Measurements from ENCODE around the gene PLXNB2.
A peak's percentile ranks its signal among the peaks of the same experiment; 100 is the strongest.

PLXNB2 gene

DNA sequence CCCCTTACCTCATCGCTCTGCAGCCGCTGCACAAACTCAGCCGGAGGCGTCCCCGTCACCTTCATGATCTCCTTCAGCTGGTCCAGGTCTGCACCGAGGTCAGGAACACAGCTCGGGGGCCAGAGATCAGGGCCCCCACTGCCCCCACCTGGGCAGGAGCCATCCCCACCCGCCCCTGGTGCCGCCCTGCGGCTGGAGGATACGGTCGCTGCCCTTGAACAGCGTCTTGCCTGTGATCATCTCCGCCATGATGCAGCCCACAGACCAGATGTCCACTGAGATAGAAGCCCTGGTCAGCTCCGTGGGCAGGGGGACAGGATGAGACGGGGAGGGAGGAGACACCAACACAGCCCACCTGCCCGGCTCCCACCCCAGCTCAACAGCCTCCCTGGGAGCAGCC lies 51.8 kb downstream of the PLXNB2 start:
- H3K4me3 ChIP-seq (ENCODE audit: low read length), result no peak overlapping the region
- DNase-seq (ENCODE audit: low read depth), result no peak
- TF ChIP-seq, protein P1, sequence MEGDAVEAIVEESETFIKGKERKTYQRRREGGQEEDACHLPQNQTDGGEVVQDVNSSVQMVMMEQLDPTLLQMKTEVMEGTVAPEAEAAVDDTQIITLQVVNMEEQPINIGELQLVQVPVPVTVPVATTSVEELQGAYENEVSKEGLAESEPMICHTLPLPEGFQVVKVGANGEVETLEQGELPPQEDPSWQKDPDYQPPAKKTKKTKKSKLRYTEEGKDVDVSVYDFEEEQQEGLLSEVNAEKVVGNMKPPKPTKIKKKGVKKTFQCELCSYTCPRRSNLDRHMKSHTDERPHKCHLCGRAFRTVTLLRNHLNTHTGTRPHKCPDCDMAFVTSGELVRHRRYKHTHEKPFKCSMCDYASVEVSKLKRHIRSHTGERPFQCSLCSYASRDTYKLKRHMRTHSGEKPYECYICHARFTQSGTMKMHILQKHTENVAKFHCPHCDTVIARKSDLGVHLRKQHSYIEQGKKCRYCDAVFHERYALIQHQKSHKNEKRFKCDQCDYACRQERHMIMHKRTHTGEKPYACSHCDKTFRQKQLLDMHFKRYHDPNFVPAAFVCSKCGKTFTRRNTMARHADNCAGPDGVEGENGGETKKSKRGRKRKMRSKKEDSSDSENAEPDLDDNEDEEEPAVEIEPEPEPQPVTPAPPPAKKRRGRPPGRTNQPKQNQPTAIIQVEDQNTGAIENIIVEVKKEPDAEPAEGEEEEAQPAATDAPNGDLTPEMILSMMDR (conservative IDR thresholded peaks at IDR 0.05; ENCODE audit: low read depth, low read length), result no peak

DNA sequence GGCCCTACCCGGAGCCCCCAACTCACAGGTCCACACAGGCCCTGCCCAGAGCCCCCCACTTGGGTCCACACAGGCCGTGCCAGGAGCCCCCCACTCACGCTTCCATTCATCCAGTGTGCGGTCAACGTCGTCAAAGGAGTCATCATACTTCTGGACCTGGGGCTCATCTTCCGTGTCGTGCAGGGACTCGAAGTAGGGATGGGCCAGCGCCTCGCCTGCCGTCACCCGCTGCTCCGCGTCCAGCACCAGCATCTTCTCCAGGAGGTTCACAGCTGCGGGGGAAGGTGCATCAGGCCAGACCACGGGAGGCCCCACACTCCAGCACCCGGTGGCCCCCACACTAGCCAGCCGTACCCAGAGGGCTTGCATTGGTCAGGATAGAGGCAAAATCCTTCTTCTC lies 52.3 kb downstream of the PLXNB2 start:
- no peak for DNase-seq (ENCODE audit: low read depth)
- TF ChIP-seq, protein P1 (conservative IDR thresholded peaks at IDR 0.05; ENCODE audit: low read depth, low read length), result no peak

DNA sequence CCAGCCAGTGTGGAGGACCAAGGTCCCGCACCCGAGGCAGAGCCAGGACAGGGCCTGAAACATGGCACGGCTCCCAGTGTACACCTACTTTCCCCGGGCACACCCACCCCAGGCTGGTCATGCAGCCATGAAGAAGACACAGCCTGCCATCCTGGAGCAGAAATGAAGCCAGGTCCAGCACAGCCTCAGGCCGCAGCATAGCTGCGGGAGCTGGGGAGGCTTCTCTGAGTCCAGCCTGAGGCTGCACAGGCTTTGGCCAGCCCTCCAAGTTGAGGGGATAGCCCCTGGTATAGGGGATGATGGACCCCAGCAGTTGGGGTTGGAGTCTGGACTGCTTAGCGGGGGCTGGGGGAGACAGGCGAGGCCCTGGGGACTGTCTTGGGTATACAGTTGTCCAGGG lies 53.5 kb downstream of the PLXNB2 start:
- DNase-seq (ENCODE audit: low read depth), result no peak
- no peak overlapping the region for H3K4me3 ChIP-seq (ENCODE audit: low read length)
- TF ChIP-seq, protein P1 (conservative IDR thresholded peaks at IDR 0.05; ENCODE audit: low read depth, low read length), result no peak

More for the DNA sequence above, 52.3 kb downstream of the PLXNB2 start:
- H3K4me3 ChIP-seq (ENCODE audit: low read length), result no peak overlapping the region

GRCh38 chr22:50253046-50253915 lies 54.2 kb downstream of the PLXNB2 start:
- no peak overlapping the region for H3K4me3 ChIP-seq (ENCODE audit: low read length)
- no peak for DNase-seq (ENCODE audit: low read depth)
- TF ChIP-seq, protein P1 (conservative IDR thresholded peaks at IDR 0.05; ENCODE audit: low read depth, low read length), result no peak

DNA sequence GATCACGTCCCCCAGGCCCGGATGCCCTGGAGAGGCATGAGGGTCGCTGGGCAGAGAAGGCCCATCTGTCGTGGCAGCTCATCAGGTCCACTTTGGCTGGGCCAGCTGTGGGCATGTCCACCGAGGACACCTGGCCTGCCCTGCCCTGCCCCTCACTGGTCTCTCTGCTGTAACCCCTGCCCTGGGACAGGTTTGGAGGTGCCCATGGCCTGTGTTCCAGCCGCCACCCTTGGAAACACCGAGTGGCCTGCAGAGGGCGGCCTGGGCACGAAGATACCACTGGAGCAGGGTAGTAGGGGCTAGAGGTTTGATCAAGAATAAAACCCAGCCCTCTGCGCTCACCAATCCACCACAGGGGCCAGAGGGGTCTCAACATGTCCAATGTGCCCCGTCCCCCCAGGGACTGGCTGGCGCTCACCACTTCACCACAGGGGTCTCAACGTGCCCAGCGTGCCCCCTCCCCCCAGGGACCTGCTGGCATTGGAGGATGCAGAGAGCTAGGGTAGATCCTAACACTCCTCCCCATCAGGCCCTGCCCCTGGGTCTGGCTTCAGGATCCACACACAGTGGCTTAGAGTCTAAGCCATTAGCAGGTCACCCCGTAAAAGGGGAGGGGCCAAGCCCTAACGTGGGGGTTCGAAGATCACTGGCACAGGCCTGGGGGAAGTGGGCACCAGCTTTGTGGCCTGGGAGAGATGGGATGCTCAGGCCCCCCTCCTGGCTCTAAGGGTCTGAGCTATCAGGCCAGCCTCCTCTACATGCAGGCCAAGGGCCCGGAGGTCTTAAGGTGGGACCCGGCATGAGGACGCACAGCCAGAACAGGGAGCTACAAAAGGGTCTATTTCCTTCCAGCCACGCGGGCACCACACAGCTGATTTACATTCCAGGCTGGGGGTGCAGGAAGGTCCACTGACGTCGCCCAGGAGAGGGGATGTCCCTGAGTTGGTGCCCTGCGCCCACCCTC lies 55.1 kb downstream of the PLXNB2 start:
- TF ChIP-seq, protein P1 (conservative IDR thresholded peaks at IDR 0.05; ENCODE audit: low read depth, low read length), result peak; percentile 80
- no peak for DNase-seq (ENCODE audit: low read depth)
- H3K4me3 ChIP-seq (ENCODE audit: low read length), result no peak overlapping the region

- DNase-seq (ENCODE audit: low read depth), result no peak
- H3K4me3 ChIP-seq (ENCODE audit: low read length), result peak overlapping the region; percentile 27
- TF ChIP-seq, protein P1 (conservative IDR thresholded peaks at IDR 0.05; ENCODE audit: low read depth, low read length), result no peak
Observed at GRCh38 chr22:50251477-50252081, 55.9 kb downstream of the PLXNB2 start.
